Nephron progenitor cell (in vitro differentiated cells): Measurements from ENCODE around the gene MEGF8.
"Not testable (repeated sequence)": the region's sequence is repeated elsewhere in the genome, so short reads cannot be mapped to it uniquely, and the experiment has no call there.

ENCODE experiments used
- DNase-seq: peaks from one replicate; pipeline ENCODE4 v3.0.0; 2021
- H3K27ac Mint-ChIP-seq: 2 replicates; pipeline ENCODE4 v1.8.0; 2021; ENCODE audit warnings: mild to moderate bottlenecking, moderate library complexity, mixed read lengths
- H3K27me3 Mint-ChIP-seq: 2 replicates; pipeline ENCODE4 v1.8.0; 2021; ENCODE audit warnings: mild to moderate bottlenecking, low read depth, mixed read lengths; ENCODE audit not compliant: poor library complexity
- H3K36me3 Mint-ChIP-seq: 2 replicates; pipeline ENCODE4 v1.8.0; 2021; ENCODE audit warnings: low read depth, mixed read lengths
- H3K4me1 Mint-ChIP-seq: 2 replicates; pipeline ENCODE4 v1.8.0; 2021; ENCODE audit warnings: mixed read lengths
- H3K4me3 Mint-ChIP-seq: 2 replicates; pipeline ENCODE4 v1.8.0; 2021; ENCODE audit warnings: mild to moderate bottlenecking, moderate library complexity, mixed read lengths
- H3K9me3 Mint-ChIP-seq: 2 replicates; pipeline ENCODE4 v1.8.0; 2021; ENCODE audit warnings: mild to moderate bottlenecking, moderate library complexity, mixed read lengths
- TF ChIP-seq, protein P1 (sequence below): fragments of 200-600 bp; sonication (generic); IDR thresholded peaks from 2 replicates; pipeline ENCODE4 v1.5.0; 2021; ENCODE audit warnings: antibody characterized with exemption

Gene MEGF8

DNA sequence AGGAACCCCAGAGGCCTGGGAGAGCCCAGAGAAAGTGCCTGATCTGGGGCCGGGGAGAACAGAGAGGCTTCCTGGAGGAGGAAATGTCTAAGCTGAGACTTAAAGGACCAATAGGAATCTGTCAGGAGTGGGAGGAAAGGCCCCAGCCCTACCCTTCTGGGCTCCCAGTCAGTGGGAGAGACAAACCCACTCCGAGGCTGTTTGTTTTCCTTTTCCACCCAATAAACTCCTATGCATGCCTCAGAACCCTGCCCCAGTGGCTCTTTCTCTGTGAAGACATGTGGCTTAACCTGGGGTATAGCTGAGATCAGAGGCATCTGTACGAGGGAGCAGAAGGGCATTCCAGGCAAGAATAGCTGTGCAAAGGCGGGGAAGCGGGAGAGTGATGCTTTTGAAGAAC, 1.9 kb downstream of the MEGF8 start:
- DNase-seq, result no peak
- Mint-ChIP-seq H3K27ac (no peak overlapping the region), H3K27me3 (peaks cover 37% of the 10 kb centered on the region), H3K36me3 (no peaks in the 10 kb centered on the region), H3K4me3 (peak overlapping the region; percentile 89), H3K4me1 (peaks cover 54% of the 10 kb centered on the region), H3K9me3 (no peaks in the 10 kb centered on the region)
- TF ChIP-seq, protein P1, sequence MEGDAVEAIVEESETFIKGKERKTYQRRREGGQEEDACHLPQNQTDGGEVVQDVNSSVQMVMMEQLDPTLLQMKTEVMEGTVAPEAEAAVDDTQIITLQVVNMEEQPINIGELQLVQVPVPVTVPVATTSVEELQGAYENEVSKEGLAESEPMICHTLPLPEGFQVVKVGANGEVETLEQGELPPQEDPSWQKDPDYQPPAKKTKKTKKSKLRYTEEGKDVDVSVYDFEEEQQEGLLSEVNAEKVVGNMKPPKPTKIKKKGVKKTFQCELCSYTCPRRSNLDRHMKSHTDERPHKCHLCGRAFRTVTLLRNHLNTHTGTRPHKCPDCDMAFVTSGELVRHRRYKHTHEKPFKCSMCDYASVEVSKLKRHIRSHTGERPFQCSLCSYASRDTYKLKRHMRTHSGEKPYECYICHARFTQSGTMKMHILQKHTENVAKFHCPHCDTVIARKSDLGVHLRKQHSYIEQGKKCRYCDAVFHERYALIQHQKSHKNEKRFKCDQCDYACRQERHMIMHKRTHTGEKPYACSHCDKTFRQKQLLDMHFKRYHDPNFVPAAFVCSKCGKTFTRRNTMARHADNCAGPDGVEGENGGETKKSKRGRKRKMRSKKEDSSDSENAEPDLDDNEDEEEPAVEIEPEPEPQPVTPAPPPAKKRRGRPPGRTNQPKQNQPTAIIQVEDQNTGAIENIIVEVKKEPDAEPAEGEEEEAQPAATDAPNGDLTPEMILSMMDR, result no peak

DNA sequence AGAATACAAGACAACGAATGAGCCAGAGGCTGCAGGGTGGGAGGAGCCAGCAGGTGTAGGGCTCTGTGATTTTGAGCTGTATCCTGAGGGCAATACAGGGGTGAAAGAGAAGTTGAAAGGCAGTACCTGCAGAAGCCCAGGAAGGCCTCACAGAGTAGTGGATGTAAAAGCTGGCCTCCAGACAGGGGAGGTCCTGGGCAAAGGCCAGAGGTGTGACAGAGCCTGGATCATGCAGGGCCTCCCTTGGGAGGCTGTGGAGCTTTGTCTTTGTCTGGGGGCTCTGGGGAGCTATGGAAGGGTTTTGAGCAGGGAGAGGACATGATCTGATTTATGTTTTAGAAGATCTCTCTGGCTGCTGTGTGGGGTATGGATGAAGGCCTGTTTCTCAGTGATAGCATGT, 2.7 kb downstream of the MEGF8 start:
- no peaks in the 10 kb centered on the region for H3K9me3 Mint-ChIP-seq
- H3K27me3 Mint-ChIP-seq, result peaks cover 30% of the 10 kb centered on the region
- H3K4me3 Mint-ChIP-seq, result peak overlapping the region; percentile 8
- no peak overlapping the region for H3K27ac Mint-ChIP-seq
- H3K36me3 Mint-ChIP-seq, result no peaks in the 10 kb centered on the region
- DNase-seq, result no peak
- H3K4me1 Mint-ChIP-seq, result peaks cover 54% of the 10 kb centered on the region
- TF ChIP-seq, protein P1, result no peak

DNA sequence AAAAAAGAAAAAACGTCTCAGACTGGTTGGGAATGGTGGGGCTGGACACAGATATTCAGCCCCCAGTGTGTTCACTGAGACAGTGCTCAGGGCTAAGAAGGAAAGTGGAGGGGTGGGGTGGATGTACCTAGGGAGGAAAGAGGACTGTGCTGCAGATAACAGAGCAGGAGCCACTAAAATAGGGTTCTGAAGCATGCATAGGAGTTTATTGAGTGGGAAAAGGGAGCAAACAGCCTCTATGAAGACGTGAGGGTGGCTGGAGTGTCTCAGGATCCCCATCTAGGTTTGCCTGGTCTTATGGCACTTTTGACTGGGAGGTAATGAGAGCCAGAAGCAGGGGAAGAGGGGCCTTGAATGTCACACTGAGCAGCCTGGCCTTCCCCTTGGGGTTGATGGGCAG, 3.4 kb downstream of the MEGF8 start:
- Mint-ChIP-seq H3K27me3 (peaks cover 23% of the 10 kb centered on the region), H3K4me1 (peaks cover 54% of the 10 kb centered on the region), H3K4me3 (peak overlapping the region; percentile 13), H3K9me3 (no peaks in the 10 kb centered on the region), H3K27ac (peak overlapping the region; percentile 88), H3K36me3 (no peaks in the 10 kb centered on the region)
- DNase-seq, result no peak
- TF ChIP-seq, protein P1, result no peak

DNA sequence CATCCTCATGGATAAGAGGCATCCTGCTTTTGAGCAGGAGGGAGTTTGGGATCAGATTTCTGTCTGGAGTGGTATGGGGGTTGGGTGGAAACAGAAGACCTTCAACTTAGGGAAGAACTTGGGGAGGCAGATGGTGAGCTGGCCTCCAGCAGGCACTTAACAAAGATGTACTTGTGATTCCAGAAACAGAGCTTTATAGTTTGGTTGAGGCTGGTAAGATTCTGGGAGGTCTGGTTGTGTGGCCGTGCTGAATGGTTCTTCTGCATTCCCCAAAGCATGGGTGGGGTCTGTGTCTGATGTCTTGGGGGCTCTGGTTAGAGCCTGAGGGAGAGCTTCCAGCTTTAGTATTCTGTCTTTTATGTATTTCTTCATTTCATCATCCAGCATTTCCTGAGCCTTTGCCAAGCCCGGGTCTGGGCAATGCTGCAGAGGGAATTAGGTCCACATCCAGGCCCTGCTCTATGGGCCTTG, 4.8 kb downstream of the MEGF8 start:
- DNase-seq, result no peak
- H3K27ac Mint-ChIP-seq, result peak overlapping the region; percentile 80
- H3K9me3 Mint-ChIP-seq, result no peaks in the 10 kb centered on the region
- H3K4me3 Mint-ChIP-seq, result no peak overlapping the region
- peaks cover 48% of the 10 kb centered on the region for H3K4me1 Mint-ChIP-seq
- peaks cover 8% of the 10 kb centered on the region for H3K27me3 Mint-ChIP-seq
- TF ChIP-seq, protein P1, result no peak
- H3K36me3 Mint-ChIP-seq, result no peaks in the 10 kb centered on the region

DNA sequence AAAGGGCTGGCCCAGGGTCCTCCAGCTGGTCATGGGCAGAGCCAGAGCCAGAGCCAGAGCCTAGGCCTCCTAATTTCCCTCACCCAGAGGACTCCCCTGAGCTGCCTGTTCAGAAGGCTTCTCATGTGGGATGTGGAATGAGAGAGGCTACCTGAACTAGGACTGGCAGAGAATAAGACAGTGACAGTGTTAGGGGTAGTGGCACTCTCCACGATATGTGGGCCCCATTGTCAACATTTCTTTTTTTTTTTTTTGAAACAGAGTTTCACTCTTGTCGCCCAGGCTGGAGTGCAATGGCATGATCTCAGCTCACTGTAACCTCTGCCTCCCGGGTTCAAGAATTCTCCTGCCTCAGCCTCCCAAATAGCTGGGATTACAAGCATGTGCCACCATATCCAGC, 5.9 kb downstream of the MEGF8 start:
- H3K36me3 Mint-ChIP-seq, DNase-seq, H3K9me3 Mint-ChIP-seq, H3K4me3 Mint-ChIP-seq, H3K27ac Mint-ChIP-seq, H3K27me3 Mint-ChIP-seq: not testable (repeated sequence)
- H3K4me1 Mint-ChIP-seq, result peaks cover 45% of the 10 kb centered on the region

DNA sequence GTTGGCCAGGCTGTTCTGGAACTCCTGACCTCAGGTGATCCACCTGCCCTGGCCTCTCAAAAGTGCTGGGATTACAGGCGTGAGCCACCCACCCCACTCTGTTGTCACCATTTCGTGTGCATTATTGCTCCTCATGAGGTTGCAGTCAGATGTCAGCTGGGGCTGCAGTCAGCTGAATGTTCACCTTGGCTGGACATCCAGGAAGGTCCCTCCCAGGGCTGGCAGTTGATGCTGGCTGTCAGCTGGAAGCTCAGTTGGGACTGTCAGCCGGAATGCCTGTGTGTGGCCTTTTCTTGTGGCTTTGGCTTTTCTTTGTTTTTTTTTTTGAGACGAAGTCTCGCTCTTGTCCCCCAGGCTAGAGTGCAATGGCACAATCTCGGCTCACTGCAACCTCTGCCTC, 6.6 kb downstream of the MEGF8 start:
- TF ChIP-seq, protein P1, result no peak

More for the DNA sequence above, 6.6 kb downstream of the MEGF8 start:
- no peak for DNase-seq
- no peak overlapping the region for H3K4me3 Mint-ChIP-seq
- H3K4me1 Mint-ChIP-seq, result peaks cover 37% of the 10 kb centered on the region
- no peaks in the 10 kb centered on the region for H3K36me3 Mint-ChIP-seq
- H3K9me3 Mint-ChIP-seq, result no peaks in the 10 kb centered on the region
- no peak overlapping the region for H3K27ac Mint-ChIP-seq
- peaks cover 7% of the 10 kb centered on the region for H3K27me3 Mint-ChIP-seq
